HCT116 (cell line): ENCODE measurements around the gene ISG20. TPM values are rescaled to one million over a fixed set of nuclear protein-coding genes. Genes with fewer than 3 reads are reported as not detected.
A peak's percentile ranks its signal among the peaks of the same experiment; 100 is the strongest.

Source experiments
- ATAC-seq: fragments of 200-7000 bp; cut with Tn5 transposase; 2 replicates; pipeline ENCODE4 v1.9.1; 2020; ENCODE audit warnings: mild to moderate bottlenecking, moderate library complexity
- BruUV-seq: library from RNA; stranded (reverse); fragments of 400-500 nt; replicated peaks from 2 replicates; lab custom pipeline; 2021; lab: Mats Ljungman, UMichigan
- CTCF ChIA-PET: fragments of 300-600 bp; sonication (Branson Sonifier 250); formaldehyde crosslinking; loops from one replicate; lab custom pipeline; 2021; ENCODE audit warnings: antibody characterized with exemption; lab: Charles Lee
- POLR2A ChIA-PET: fragments of 300-600, 350-600 bp; sonication (Branson Sonifier 250); formaldehyde crosslinking; loops from one replicate; lab custom pipeline; 2021; ENCODE audit warnings: antibody characterized with exemption; lab: Charles Lee
- RAD21 ChIA-PET, 2 experiments: fragments of 300-600 bp; sonication (Branson Sonifier 250); formaldehyde crosslinking; loops; one replicate each; lab custom pipeline; 2023; ENCODE audit warnings: low total read pairs in 2 of 2; ENCODE audit not compliant: uncharacterized antibody in 2 of 2, unreplicated experiment in 2 of 2, low non-redundant PET in 1 of 2; lab: Charles Lee
- DNase-seq: peaks from one replicate; pipeline ENCODE4 v3.0.0-alpha.2; 2010; ENCODE audit warnings: low read depth, low spot score
- H2AFZ ChIP-seq: fragments of 200-600 bp; shearing (Covaris generic), sonication (generic); 2 replicates; pipeline ENCODE4 v1.6.1; 2017; ENCODE audit warnings: low read depth, mixed run types, mixed read lengths, antibody characterized with exemption, low read length; ENCODE audit not compliant: poor library complexity, severe bottlenecking
- H3K27ac ChIP-seq: 2 replicates; pipeline ENCODE4 v1.5.1; 2012; ENCODE audit warnings: low read depth, low read length
- H3K27me3 ChIP-seq: fragments of 200-600 bp; sonication (generic); 2 replicates; pipeline ENCODE4 v1.6.1; 2016; ENCODE audit warnings: mixed run types, low read length, mixed read lengths; ENCODE audit not compliant: insufficient read depth
- H3K36me3 ChIP-seq, 2 experiments: fragments of 200-500 bp in 1 of 2; fragments of 200-600 bp in 1 of 2; sonication (Bioruptor generic) in 1 of 2; sonication (generic) in 1 of 2; 2 replicates each; pipeline versions ENCODE4 v1.5.1 to v1.6.1; 2014 to 2016; ENCODE audit warnings: low read length in 2 of 2, inconsistent platforms in 1 of 2, mixed read lengths in 1 of 2, mixed run types in 1 of 2; ENCODE audit not compliant: insufficient read depth in 2 of 2, control insufficient read depth in 1 of 2
- H3K4me1 ChIP-seq, 2 experiments: fragments of 200-600 bp in 1 of 2; sonication (generic) in 1 of 2; 2 replicates each; pipeline versions ENCODE4 v1.5.1 to v1.6.1; 2012 to 2017; ENCODE audit warnings: low read length in 2 of 2, inconsistent platforms in 1 of 2, mild to moderate bottlenecking in 1 of 2, mixed read lengths in 1 of 2, mixed run types in 1 of 2, moderate library complexity in 1 of 2; ENCODE audit not compliant: insufficient read depth in 2 of 2, control insufficient read depth in 1 of 2
- H3K4me2 ChIP-seq: fragments of 200-600 bp; sonication (generic); 2 replicates; pipeline ENCODE4 v1.6.1; 2017; ENCODE audit warnings: mixed run types, low read length, mixed read lengths
- H3K4me3 ChIP-seq, 2 experiments: fragments of 200-600 bp in 1 of 2; sonication (generic) in 1 of 2; replicated peaks in 1 of 2; 2 replicates each; pipeline ENCODE4 v1.5.1; 2011 to 2016; ENCODE audit warnings: low read length in 2 of 2, control low read depth in 1 of 2, low read depth in 1 of 2, mild to moderate bottlenecking in 1 of 2, mixed read lengths in 1 of 2, mixed run types in 1 of 2
- H3K79me2 ChIP-seq: fragments of 200-600 bp; sonication (generic); 2 replicates; pipeline ENCODE4 v1.6.1; 2017; ENCODE audit warnings: mild to moderate bottlenecking, mixed run types, low read length, moderate library complexity, mixed read lengths; ENCODE audit not compliant: insufficient read depth
- H3K9ac ChIP-seq: fragments of 200-600 bp; sonication (generic); 2 replicates; pipeline ENCODE4 v1.6.1; 2016; ENCODE audit warnings: low read length, mixed read lengths
- H3K9me2 ChIP-seq: fragments of 200-600 bp; sonication (generic), shearing (Covaris generic); 2 replicates; pipeline ENCODE4 v1.6.1; 2017; ENCODE audit warnings: mixed run types, mild to moderate bottlenecking, moderate library complexity; ENCODE audit not compliant: insufficient read depth
- H3K9me3 ChIP-seq, 2 experiments: fragments of 200-500 bp in 1 of 2; fragments of 200-600 bp in 1 of 2; sonication (Bioruptor generic) in 1 of 2; sonication (generic) in 1 of 2; 2 replicates each; pipeline ENCODE4 v1.6.1; 2014 to 2017; ENCODE audit warnings: low read length in 2 of 2, mixed read lengths in 2 of 2, inconsistent platforms in 1 of 2, low read depth in 1 of 2, mild to moderate bottlenecking in 1 of 2, mixed run types in 1 of 2, moderate library complexity in 1 of 2; ENCODE audit not compliant: control insufficient read depth in 1 of 2, insufficient read depth in 1 of 2
- H4K20me1 ChIP-seq: fragments of 200-600 bp; sonication (generic), shearing (Covaris generic); 2 replicates; pipeline ENCODE4 v1.6.1; 2017; ENCODE audit warnings: mixed run types, mild to moderate bottlenecking, moderate library complexity; ENCODE audit not compliant: insufficient read depth
- CEBPB ChIP-seq: IDR thresholded peaks from 2 replicates; pipeline ENCODE4 v1.6.1; 2012; ENCODE audit warnings: low read depth
- EGR1 ChIP-seq: IDR thresholded peaks from 2 replicates; pipeline ENCODE4 v1.6.1; 2012; ENCODE audit warnings: low read depth
- ELF1 ChIP-seq: IDR thresholded peaks from 2 replicates; pipeline ENCODE4 v1.6.1; 2012; ENCODE audit warnings: low read depth, borderline replicate concordance
- EZH2 ChIP-seq: fragments of 200-600 bp; sonication (generic); IDR thresholded peaks from 2 replicates; pipeline ENCODE4 v1.6.1; 2017; ENCODE audit warnings: antibody characterized with exemption, mixed run types
- EZH2phosphoT487 ChIP-seq: fragments of 200-600 bp; IDR thresholded peaks from 2 replicates; pipeline ENCODE4 v1.6.1; 2018; ENCODE audit warnings: antibody characterized with exemption, borderline replicate concordance
- POLR2A ChIP-seq: IDR thresholded peaks from 2 replicates; pipeline ENCODE4 v1.7.0; 2011; ENCODE audit warnings: borderline replicate concordance; ENCODE audit not compliant: insufficient read depth, insufficient read length; ENCODE audit errors: extremely low read depth
- POLR2AphosphoS5 ChIP-seq: IDR thresholded peaks from 2 replicates; pipeline ENCODE4 v1.6.1; 2011; ENCODE audit warnings: mild to moderate bottlenecking, low read depth, low read length, moderate library complexity
- RAD21 ChIP-seq: IDR thresholded peaks from 2 replicates; pipeline ENCODE4 v1.6.1; 2012; ENCODE audit warnings: low read depth, mild to moderate bottlenecking
- SIN3A ChIP-seq: IDR thresholded peaks from 2 replicates; pipeline ENCODE4 v1.6.1; 2012; ENCODE audit warnings: low read depth
- SP1 ChIP-seq: IDR thresholded peaks from 2 replicates; pipeline ENCODE4 v1.6.1; 2012; ENCODE audit warnings: low read depth
- SRF ChIP-seq: IDR thresholded peaks from 2 replicates; pipeline ENCODE4 v1.6.1; 2012; ENCODE audit warnings: low read depth
- TCF7L2 ChIP-seq: IDR thresholded peaks from 2 replicates; pipeline ENCODE4 v1.7.0; 2011; ENCODE audit warnings: borderline replicate concordance, inconsistent platforms; ENCODE audit not compliant: insufficient read depth, insufficient read length; ENCODE audit errors: extremely low read depth
- YY1 ChIP-seq: IDR thresholded peaks from 2 replicates; pipeline ENCODE4 v1.6.1; 2011; ENCODE audit warnings: low read length, low read depth, moderate library complexity, mild to moderate bottlenecking; ENCODE audit not compliant: insufficient replicate concordance; ENCODE audit errors: extremely low read depth
- ZFX ChIP-seq: fragments of 450-650 bp; IDR thresholded peaks from 2 replicates; pipeline ENCODE4 v1.6.1; 2017
- ZNF274 ChIP-seq: fragments of 200-500 bp; sonication (Bioruptor generic); IDR thresholded peaks from 2 replicates; pipeline ENCODE4 v1.6.1; 2014; ENCODE audit warnings: mild to moderate bottlenecking, low read depth, low read length, inconsistent platforms
- intact Hi-C: fragments of 100-400 bp; cut with micrococcal nuclease; formaldehyde crosslinking; loops from 2 replicates; pipeline ENCODE4 v1.10.0; 2022
- total RNA-seq: library from RNA; stranded (reverse); gene quantifications from one replicate; pipeline ENCODE4 v1.2.1, GENCODE V29; 2021; ENCODE audit not compliant: unreplicated experiment
- TF ChIP-seq, protein P1 (sequence below), 3 experiments: fragments of 200-600 bp in 1 of 3; sonication (generic) in 1 of 3; IDR thresholded peaks in 2 of 3; conservative IDR thresholded peaks in 1 of 3; 2 replicates each; pipeline ENCODE4 v1.5.1; 2012 to 2017; ENCODE audit warnings: low read depth in 2 of 3, low read length in 2 of 3, antibody characterized with exemption in 1 of 3, borderline replicate concordance in 1 of 3, control low read depth in 1 of 3, mild to moderate bottlenecking in 1 of 3, mixed read lengths in 1 of 3, mixed run types in 1 of 3, moderate library complexity in 1 of 3; ENCODE audit not compliant: insufficient read depth in 1 of 3
- TF ChIP-seq, protein P2 (sequence below): IDR thresholded peaks from 2 replicates; pipeline ENCODE4 v1.6.1; 2012; ENCODE audit warnings: low read depth
- TF ChIP-seq, protein P3 (sequence below): IDR thresholded peaks from 2 replicates; pipeline ENCODE4 v1.6.1; 2012

The ISG20 gene
- total RNA-seq, 1 experiment from 2014 or later, result 11.0 TPM

GRCh38 chr15:88630141-88630721 lies 8.6 kb upstream of the ISG20 start:
- Histone ChIP-seq H3K27me3 (no peaks in the 10 kb centered on the region), H3K9me2 (no peaks in the 10 kb centered on the region), H3K9ac (no peak overlapping the region), H3K4me2 (no peak overlapping the region), H2AFZ (no peak overlapping the region), H4K20me1 (peaks cover 27% of the 10 kb centered on the region; the same call in 1 of the 2 replicates), H3K79me2 (peaks cover 70% of the 10 kb centered on the region), H3K9me3 (no peaks in the 10 kb centered on the region), H3K27ac (no peak overlapping the region)
- ChIA-PET RAD21 (no interaction called here), CTCF (no interaction called here), POLR2A (no interaction called here)
- intact Hi-C loops, result no loop called here
- DNase-seq, result no peak
- peak; percentile 35 for ATAC-seq
- TF ChIP-seq YY1 (no peak), ZFX (no peak), SIN3A (no peak), EGR1 (no peak), ELF1 (no peak), POLR2A (no peak), EZH2 (no peak), CEBPB (no peak), SRF (no peak), ZNF274 (no peak), RAD21 (no peak), SP1 (no peak), TCF7L2 (no peak), POLR2AphosphoS5 (no peak), EZH2phosphoT487 (no peak)
- TF ChIP-seq, protein P1, sequence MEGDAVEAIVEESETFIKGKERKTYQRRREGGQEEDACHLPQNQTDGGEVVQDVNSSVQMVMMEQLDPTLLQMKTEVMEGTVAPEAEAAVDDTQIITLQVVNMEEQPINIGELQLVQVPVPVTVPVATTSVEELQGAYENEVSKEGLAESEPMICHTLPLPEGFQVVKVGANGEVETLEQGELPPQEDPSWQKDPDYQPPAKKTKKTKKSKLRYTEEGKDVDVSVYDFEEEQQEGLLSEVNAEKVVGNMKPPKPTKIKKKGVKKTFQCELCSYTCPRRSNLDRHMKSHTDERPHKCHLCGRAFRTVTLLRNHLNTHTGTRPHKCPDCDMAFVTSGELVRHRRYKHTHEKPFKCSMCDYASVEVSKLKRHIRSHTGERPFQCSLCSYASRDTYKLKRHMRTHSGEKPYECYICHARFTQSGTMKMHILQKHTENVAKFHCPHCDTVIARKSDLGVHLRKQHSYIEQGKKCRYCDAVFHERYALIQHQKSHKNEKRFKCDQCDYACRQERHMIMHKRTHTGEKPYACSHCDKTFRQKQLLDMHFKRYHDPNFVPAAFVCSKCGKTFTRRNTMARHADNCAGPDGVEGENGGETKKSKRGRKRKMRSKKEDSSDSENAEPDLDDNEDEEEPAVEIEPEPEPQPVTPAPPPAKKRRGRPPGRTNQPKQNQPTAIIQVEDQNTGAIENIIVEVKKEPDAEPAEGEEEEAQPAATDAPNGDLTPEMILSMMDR (IDR thresholded peaks at IDR 0.05 in 2 of 3, conservative IDR thresholded peaks at IDR 0.05 in 1 of 3; ENCODE audit: borderline replicate concordance in 1 of 3, insufficient read depth in 1 of 3, low read depth in 2 of 3, low read length in 2 of 3), result no peak
- TF ChIP-seq, protein P2, sequence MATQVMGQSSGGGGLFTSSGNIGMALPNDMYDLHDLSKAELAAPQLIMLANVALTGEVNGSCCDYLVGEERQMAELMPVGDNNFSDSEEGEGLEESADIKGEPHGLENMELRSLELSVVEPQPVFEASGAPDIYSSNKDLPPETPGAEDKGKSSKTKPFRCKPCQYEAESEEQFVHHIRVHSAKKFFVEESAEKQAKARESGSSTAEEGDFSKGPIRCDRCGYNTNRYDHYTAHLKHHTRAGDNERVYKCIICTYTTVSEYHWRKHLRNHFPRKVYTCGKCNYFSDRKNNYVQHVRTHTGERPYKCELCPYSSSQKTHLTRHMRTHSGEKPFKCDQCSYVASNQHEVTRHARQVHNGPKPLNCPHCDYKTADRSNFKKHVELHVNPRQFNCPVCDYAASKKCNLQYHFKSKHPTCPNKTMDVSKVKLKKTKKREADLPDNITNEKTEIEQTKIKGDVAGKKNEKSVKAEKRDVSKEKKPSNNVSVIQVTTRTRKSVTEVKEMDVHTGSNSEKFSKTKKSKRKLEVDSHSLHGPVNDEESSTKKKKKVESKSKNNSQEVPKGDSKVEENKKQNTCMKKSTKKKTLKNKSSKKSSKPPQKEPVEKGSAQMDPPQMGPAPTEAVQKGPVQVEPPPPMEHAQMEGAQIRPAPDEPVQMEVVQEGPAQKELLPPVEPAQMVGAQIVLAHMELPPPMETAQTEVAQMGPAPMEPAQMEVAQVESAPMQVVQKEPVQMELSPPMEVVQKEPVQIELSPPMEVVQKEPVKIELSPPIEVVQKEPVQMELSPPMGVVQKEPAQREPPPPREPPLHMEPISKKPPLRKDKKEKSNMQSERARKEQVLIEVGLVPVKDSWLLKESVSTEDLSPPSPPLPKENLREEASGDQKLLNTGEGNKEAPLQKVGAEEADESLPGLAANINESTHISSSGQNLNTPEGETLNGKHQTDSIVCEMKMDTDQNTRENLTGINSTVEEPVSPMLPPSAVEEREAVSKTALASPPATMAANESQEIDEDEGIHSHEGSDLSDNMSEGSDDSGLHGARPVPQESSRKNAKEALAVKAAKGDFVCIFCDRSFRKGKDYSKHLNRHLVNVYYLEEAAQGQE, result no peak
- TF ChIP-seq, protein P3, sequence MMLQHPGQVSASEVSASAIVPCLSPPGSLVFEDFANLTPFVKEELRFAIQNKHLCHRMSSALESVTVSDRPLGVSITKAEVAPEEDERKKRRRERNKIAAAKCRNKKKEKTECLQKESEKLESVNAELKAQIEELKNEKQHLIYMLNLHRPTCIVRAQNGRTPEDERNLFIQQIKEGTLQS, result no peak
- TF ChIP-seq, all 23 proteins: peak for 0
- H3K4me3 ChIP-seq, result no peak overlapping the region
- peaks cover 25 to 64% of the 10 kb centered on the region in 2 experiments for H3K36me3 ChIP-seq
- BruUV-seq, result no TSS peak
- peaks cover 1 to 28% of the 10 kb centered on the region in 2 experiments; a peak in 3 of 4 replicates for H3K4me1 ChIP-seq
